Lower leg skin (tissue), 3 donors: ENCODE results near the gene UBXN10.

Experiments used
- CTCF ChIP-seq, 3 donors: fragments of 450-650 bp; IDR thresholded peaks; one replicate each; pipeline ENCODE4 v1.5.1; 2016; ENCODE audit warnings: antibody characterized with exemption in 3 of 3, mild to moderate bottlenecking in 3 of 3, moderate library complexity in 2 of 3
- POLR2A ChIP-seq, 2 donors: fragments of 450-650 bp; IDR thresholded peaks; one replicate each; pipeline ENCODE4 v1.6.1; 2016 to 2017; ENCODE audit warnings: antibody characterized with exemption in 2 of 2, mild to moderate bottlenecking in 1 of 2, moderate library complexity in 1 of 2

DNA sequence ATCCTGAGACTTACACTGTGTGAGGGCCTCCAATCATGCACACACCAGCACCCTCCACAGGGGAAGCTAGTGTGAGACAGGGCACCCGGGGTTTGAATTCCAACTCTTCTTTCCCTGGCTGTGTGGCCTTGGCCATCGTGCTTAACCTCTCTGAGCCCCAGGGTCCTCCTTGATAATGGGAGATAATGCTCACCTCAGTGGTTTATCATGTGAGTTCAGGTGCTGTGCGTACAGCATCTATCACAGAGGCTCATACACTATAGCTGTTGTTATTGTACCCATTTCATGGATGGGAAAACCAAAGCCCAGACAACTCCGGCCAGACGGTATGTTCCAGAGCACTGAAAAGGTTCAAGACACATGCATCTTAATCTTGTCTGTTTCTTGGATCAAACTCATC is 16.0 kb upstream of the UBXN10 start:
- TF ChIP-seq POLR2A (IDR thresholded peaks at IDR 0.05) (no peak), CTCF (IDR thresholded peaks at IDR 0.05) (no peak)
